K562 (cell line): ENCODE measurements around the gene BORCS8. TPM values are rescaled to one million over a fixed set of nuclear protein-coding genes. Genes with fewer than 3 reads are reported as not detected.

Experiments
- ATAC-seq: fragments of 200-7000 bp; cut with Tn5 transposase; 3 replicates; pipeline ENCODE4 v1.9.1; 2020; ENCODE audit warnings: moderate library complexity
- BruUV-seq: library from RNA; stranded (reverse); fragments of 400-500 nt; replicated peaks from 2 replicates; lab custom pipeline; 2021; lab: Mats Ljungman, UMichigan
- CTCF ChIA-PET: fragments of 300-600 bp; formaldehyde crosslinking; extraction: SDS; loops from one replicate; lab custom pipeline; 2021; ENCODE audit warnings: low intra/inter-chr PET ratio; lab: Yijun Ruan, JAX
- POLR2A ChIA-PET: fragments of 300-600, 350-650 bp; sonication (Branson Sonifier 250); formaldehyde crosslinking; extraction: SDS; loops from one replicate; lab custom pipeline; 2021; ENCODE audit warnings: antibody characterized with exemption, inconsistent platforms; lab: Yijun Ruan, JAX
- DNase-seq, 4 experiments: peaks; one replicate each; pipeline versions ENCODE4 v3.0.0 to v3.0.0-alpha.2; 2011 to 2018; ENCODE audit warnings: low spot score in 3 of 4, mixed read lengths in 3 of 4; ENCODE audit errors: extremely low read depth in 1 of 4
- FAIRE-seq: peaks from 2 replicates; lab custom pipeline; 2011; peaks lifted over from hg19 to GRCh38; lab: Jason Lieb, UNC
- H2AFZ ChIP-seq: 2 replicates; pipeline ENCODE4 v1.6.0; 2011; ENCODE audit warnings: low read depth, low read length, control low read depth, inconsistent platforms
- H3K27ac ChIP-seq: fragments of 200-600 bp; 3 replicates; pipeline ENCODE4 v1.8.0; 2011; ENCODE audit warnings: low read depth, mild to moderate bottlenecking, control low read depth, inconsistent platforms, low read length, moderate library complexity, mixed read lengths; ENCODE audit errors: extremely low read depth
- H3K27me3 ChIP-seq, 2 experiments: fragments of 300-600 bp in 1 of 2; 2 replicates in 1 of 2; 3 replicates in 1 of 2; pipeline versions ENCODE4 v1.6.0 to v1.8.0; 2011; ENCODE audit warnings: inconsistent platforms in 2 of 2, low read length in 2 of 2, mild to moderate bottlenecking in 1 of 2, mixed read lengths in 1 of 2, moderate library complexity in 1 of 2; ENCODE audit not compliant: control insufficient read depth in 2 of 2, insufficient read depth in 2 of 2
- H3K36me3 ChIP-seq: fragments of 300-600 bp; 3 replicates; pipeline ENCODE4 v1.8.0; 2011; ENCODE audit warnings: mild to moderate bottlenecking, low read length, inconsistent platforms; ENCODE audit not compliant: control insufficient read depth, insufficient read depth
- H3K4me1 ChIP-seq, 2 experiments: fragments of 200-600 bp in 1 of 2; replicated peaks in 1 of 2; 2 replicates in 1 of 2; 3 replicates in 1 of 2; pipeline versions ENCODE4 v1.5.1 to v1.8.0; 2011; ENCODE audit warnings: inconsistent platforms in 2 of 2, low read length in 2 of 2, mild to moderate bottlenecking in 1 of 2, mixed read lengths in 1 of 2, moderate library complexity in 1 of 2; ENCODE audit not compliant: control insufficient read depth in 2 of 2, insufficient read depth in 2 of 2
- H3K4me2 ChIP-seq: 2 replicates; pipeline ENCODE4 v1.6.1; 2011; ENCODE audit warnings: low read length, control low read depth, inconsistent platforms, mixed read lengths; ENCODE audit not compliant: insufficient read depth
- H3K4me3 ChIP-seq: fragments of 200-600 bp; sonication (generic), shearing (Covaris generic); 2 replicates; pipeline ENCODE4 v1.5.1; 2016; ENCODE audit warnings: control low read depth, inconsistent platforms
- H3K79me2 ChIP-seq: fragments of 200-600 bp; 3 replicates; pipeline ENCODE4 v1.8.0; 2011; ENCODE audit warnings: low read length, inconsistent platforms; ENCODE audit not compliant: control insufficient read depth, insufficient read depth
- H3K9ac ChIP-seq, 2 experiments: 2 replicates each; pipeline versions ENCODE4 v1.6.0 to v1.6.1; 2011; ENCODE audit warnings: low read depth in 2 of 2, low read length in 2 of 2, control low read depth in 1 of 2, inconsistent platforms in 1 of 2, mild to moderate bottlenecking in 1 of 2, mixed read lengths in 1 of 2; ENCODE audit not compliant: insufficient read depth in 1 of 2
- H3K9me1 ChIP-seq: one replicate; pipeline ENCODE4 v1.6.0; 2011; ENCODE audit warnings: inconsistent platforms, mild to moderate bottlenecking, low read length, moderate library complexity; ENCODE audit not compliant: control insufficient read depth, insufficient read depth
- H3K9me3 ChIP-seq: replicated peaks from 2 replicates; pipeline ENCODE4 v1.5.1; 2011; ENCODE audit warnings: low read depth, low read length, inconsistent platforms; ENCODE audit not compliant: control insufficient read depth, insufficient read depth
- H4K20me1 ChIP-seq: replicated peaks from 2 replicates; pipeline ENCODE4 v1.6.1; 2011; ENCODE audit warnings: low read length, inconsistent platforms, mixed read lengths; ENCODE audit not compliant: control insufficient read depth, insufficient read depth
- ARID1B ChIP-seq: fragments of 450-650 bp; IDR thresholded peaks from 2 replicates; pipeline ENCODE4 v1.6.1; 2016; ENCODE audit warnings: antibody characterized with exemption, mild to moderate bottlenecking, inconsistent platforms
- BCOR ChIP-seq: fragments of 450-650 bp; IDR thresholded peaks from 2 replicates; pipeline ENCODE4 v1.6.1; 2016
- NR2F6 ChIP-seq: fragments of 450-650 bp; formaldehyde crosslinking; IDR thresholded peaks from 2 replicates; pipeline ENCODE4 v1.4.0; 2020; ENCODE audit warnings: mild to moderate bottlenecking
- PHF21A ChIP-seq: fragments of 450-650 bp; IDR thresholded peaks from 2 replicates; pipeline ENCODE4 v1.6.1; 2017; ENCODE audit warnings: low read depth, borderline replicate concordance
- POLR2A ChIP-seq: fragments of 450-650 bp; conservative IDR thresholded peaks from 2 replicates; pipeline ENCODE4 v1.6.1; 2016
- RBM25 ChIP-seq: fragments of 200-400 bp; formaldehyde crosslinking; IDR thresholded peaks from 2 replicates; pipeline ENCODE4 v1.6.1; 2018; ENCODE audit warnings: low read length, low read depth, moderate library complexity; ENCODE audit not compliant: severe bottlenecking
- RERE ChIP-seq: sonication (generic); formaldehyde crosslinking; IDR thresholded peaks from 2 replicates; pipeline ENCODE4 v1.8.0; 2023; ENCODE audit warnings: missing genetic modification reagents, mild to moderate bottlenecking, borderline replicate concordance
- RNF2 ChIP-seq: sonication (generic); IDR thresholded peaks from 2 replicates; pipeline ENCODE4 v1.6.1; 2016
- ZBTB7A ChIP-seq: IDR thresholded peaks from 2 replicates; pipeline ENCODE4 v1.6.1; 2011; ENCODE audit warnings: low read depth, mild to moderate bottlenecking, low read length, moderate library complexity, borderline replicate concordance; ENCODE audit not compliant: control insufficient read depth
- ZNF121 ChIP-seq: sonication (generic); formaldehyde crosslinking; conservative IDR thresholded peaks from 2 replicates; pipeline ENCODE4 v1.8.0; 2022; ENCODE audit warnings: missing genetic modification reagents
- WGBS: fragments of 100-300 bp; shearing (Covaris generic); methylation state at CpG from one replicate; pipeline ENCODE4 v1.1.6; 2016; ENCODE audit warnings: low coverage, mixed read lengths; ENCODE audit not compliant: insufficient coverage; ENCODE audit errors: missing lambda C conversion rate; 5-methylcytosine and 5-hydroxymethylcytosine counted together
- in situ Hi-C: fragments of 300-500 bp; cut with MboI; formaldehyde crosslinking; loops from 4 replicates; pipeline ENCODE4 v1.15.0; 2018; ENCODE audit warnings: inconsistent platforms, mixed read lengths
- intact Hi-C: fragments of 100-400 bp; cut with micrococcal nuclease; formaldehyde crosslinking; loops from 2 replicates; pipeline ENCODE4 v1.14.2; 2022
- polyA plus RNA-seq, 8 experiments: library from polyadenylated mRNA; depleted of rRNA in 4 of 8; stranded (reverse) in 5 of 8; unstranded in 3 of 8; fragments of >200 nt; fragmentation: Nextera tagmentation in 2 of 8; fragmentation: Illumina TruSeq in 1 of 8; extraction: Ambion mirVana in 2 of 8; extraction: Trizol in 1 of 8; gene quantifications; 2 replicates each; pipeline versions ENCODE4 v1.2.1 to v1.2.3, GENCODE V29; 2011 to 2014; ENCODE audit warnings: inconsistent platforms in 1 of 8, missing spikeins in 1 of 8
- total RNA-seq, 7 experiments: library from RNA; depleted of rRNA in 6 of 7; stranded (reverse); fragments of >200 nt in 6 of 7; fragmentation: Illumina TruSeq in 2 of 7; extraction: Trizol in 2 of 7; gene quantifications; 2 replicates each; pipeline versions ENCODE4 v1.2.1 to v1.2.3, GENCODE V29; 2011 to 2021; ENCODE audit warnings: low replicate concordance in 1 of 7

The BORCS8 gene
- total and polyA plus RNA-seq, 9 of the 15 experiments (the other 6 are each of a cell fraction or from before 2014, with no cell fraction given) = 4.6 to 33.6 (median 16.3) TPM

DNA sequence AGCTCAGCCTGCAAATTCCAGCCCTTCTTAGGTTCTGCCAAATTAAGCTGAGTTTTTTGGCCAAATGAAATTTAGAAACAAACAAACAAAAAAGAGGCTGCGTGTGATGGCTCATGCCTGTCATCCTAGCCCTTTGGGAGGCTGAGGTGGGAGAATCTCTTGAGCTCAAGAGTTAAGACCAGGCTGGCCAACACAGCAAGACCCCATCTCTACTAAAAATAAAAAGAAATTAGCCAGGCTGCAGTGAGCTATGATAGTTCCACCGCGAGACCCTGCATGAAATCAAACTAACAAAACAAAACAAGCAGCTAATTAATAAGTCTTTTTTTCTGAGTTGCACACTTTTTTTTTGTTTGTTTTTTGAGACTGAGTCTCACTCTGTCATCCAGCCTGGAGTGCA is 37.7 kb upstream of the BORCS8 start:
- H3K4me2 ChIP-seq = no peak overlapping the region
- TF ChIP-seq RNF2 = no peak
- peak; percentile 67 for TF ChIP-seq RBM25
- TF ChIP-seq BCOR = peak; percentile 59; the same call in 1 of the 2 replicates
- peak; percentile 87 for TF ChIP-seq ZNF121 (CRISPR knock-in tag)
- TF ChIP-seq, all 486 proteins: peak for 3
- Histone ChIP-seq H3K4me3 (no peak overlapping the region), H3K27me3 (peaks cover 19 to 64% of the 10 kb centered on the region in 2 experiments; a peak in 4 of 5 replicates), H3K9me1 (no peaks in the 10 kb centered on the region), H3K27ac (no peak overlapping the region), H3K79me2 (no peaks in the 10 kb centered on the region), H4K20me1 (peaks cover 4% of the 10 kb centered on the region; the same call in 1 of the 2 replicates), H3K9ac (no peak overlapping the region), H2AFZ (no peak overlapping the region), H3K9me3 (peaks cover 9% of the 10 kb centered on the region), H3K36me3 (no peaks in the 10 kb centered on the region), H3K4me1 (peaks cover 3 to 25% of the 10 kb centered on the region in 2 experiments; a peak in 4 of 5 replicates)
- ChIA-PET POLR2A (interaction anchor here (0.6 to 1.2 kb wide), 3 partner anchors 10 to 756 kb away, joined by 3 to 4 read pairs (median 3); no protein-coding TSS in a partner anchor), CTCF (no interaction called here)
- intact Hi-C loops = no loop called here
- 2% methylated on average over 3 of the region's 3 CpGs for WGBS
- FAIRE-seq (no peak), DNase-seq (no peak), ATAC-seq (no peak)
- in situ Hi-C loops = no loop called here
- no TSS peak for BruUV-seq

- POLR2A ChIA-PET = interaction anchor here (1.2 kb wide), 1 partner anchor 12 kb away, joined by 6 read pairs; no protein-coding TSS in a partner anchor
- intact Hi-C loops (no loop called here), in situ Hi-C loops (no loop called here)
- Histone ChIP-seq H4K20me1 (peaks cover 4% of the 10 kb centered on the region; the same call in 1 of the 2 replicates), H3K36me3 (no peaks in the 10 kb centered on the region), H3K4me2 (no peak overlapping the region), H2AFZ (no peak overlapping the region), H3K27ac (no peak overlapping the region), H3K4me3 (no peak overlapping the region), H3K9ac (0 out of 4 replicates have a peak overlapping the region, but pooled peaks of 1 of the 2 experiments have one; percentile 45), H3K79me2 (no peaks in the 10 kb centered on the region), H3K27me3 (peaks cover 17 to 69% of the 10 kb centered on the region in 2 experiments; a peak in 4 of 5 replicates), H3K9me3 (no peaks in the 10 kb centered on the region), H3K4me1 (peaks cover 3 to 26% of the 10 kb centered on the region in 2 experiments; a peak in 4 of 5 replicates), H3K9me1 (no peaks in the 10 kb centered on the region)
- ATAC-seq (no peak), FAIRE-seq (no peak), DNase-seq (no peak)
- WGBS = 0% methylated on average over 4 of the region's 4 CpGs
- CTCF ChIA-PET = no interaction called here
- no TSS peak for BruUV-seq
- no peak for TF ChIP-seq RERE (CRISPR knock-in tag)
- no peak for TF ChIP-seq ZBTB7A
- no peak for TF ChIP-seq POLR2A
- no peak for TF ChIP-seq NR2F6 (CRISPR knock-in tag)
- no peak for TF ChIP-seq ARID1B
- TF ChIP-seq PHF21A = no peak
Measured at GRCh38 chr19:19227217-19227616, 35.3 kb upstream of the BORCS8 start.
